HG02571 (cell line): ENCODE results near the gene OSTF1.

Experiments
- ATAC-seq: cut with Tn5 transposase; IDR thresholded peaks from one replicate; pipeline ENCODE4 v1.9.1; 2021; ENCODE audit warnings: mild to moderate bottlenecking, moderate library complexity; ENCODE audit not compliant: unreplicated experiment

OSTF1 gene

GRCh38 chr9:75087824-75088645 lies at the start of gene OSTF1, which contains the start of gene NMRK1:
Gene OSTF1 (plus strand): TSS chr9:75088514. CDS start chr9:75088693, 179 bp downstream.
Gene NMRK1 (minus strand): TSS chr9:75088155. CDS start chr9:75083115, 5,040 bp downstream.
- peak; percentile 81 for ATAC-seq

GRCh38 chr9:75039009-75039408 lies 49.3 kb upstream of the OSTF1 start:
- no peak for ATAC-seq

DNA sequence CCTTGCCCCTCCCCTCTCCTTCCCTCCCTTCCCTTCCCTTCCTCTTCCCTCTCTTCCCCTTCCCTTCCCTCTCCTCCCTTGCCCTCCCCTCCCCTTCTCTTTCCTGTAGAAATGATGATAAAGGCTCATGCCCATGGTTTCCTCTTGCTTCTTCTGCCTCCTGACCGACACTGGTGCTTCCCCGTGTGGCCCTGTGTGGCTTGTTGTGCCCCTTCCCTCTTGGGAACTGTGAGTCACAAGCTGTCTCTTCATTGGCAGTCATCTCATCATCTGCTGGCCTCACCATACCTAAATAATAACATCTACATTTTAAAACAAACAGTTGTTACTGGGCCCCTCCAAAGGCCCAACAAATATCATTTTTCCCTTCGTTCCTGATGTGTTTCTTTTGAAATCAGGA lies 48.5 kb upstream of the OSTF1 start:
- ATAC-seq, result no peak

DNA sequence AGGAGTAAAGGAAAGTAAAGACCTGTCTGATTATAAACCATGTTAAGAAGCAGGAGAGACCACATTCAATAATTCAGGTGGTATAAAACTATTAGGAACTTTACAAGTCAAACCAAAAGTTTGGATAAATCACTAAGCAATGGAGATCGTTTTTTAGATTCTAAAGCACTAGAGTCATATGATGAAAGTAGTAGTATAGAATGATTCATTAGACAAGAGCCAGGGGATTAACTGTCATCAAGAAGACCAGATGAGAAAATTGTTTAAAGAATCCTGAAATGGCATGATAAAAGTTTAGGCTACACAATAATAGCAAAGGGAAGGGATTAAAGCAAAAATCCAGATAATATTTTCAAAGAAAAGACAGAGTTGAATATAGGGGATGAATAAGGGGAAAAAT lies 47.3 kb upstream of the OSTF1 start:
- ATAC-seq, result no peak

DNA sequence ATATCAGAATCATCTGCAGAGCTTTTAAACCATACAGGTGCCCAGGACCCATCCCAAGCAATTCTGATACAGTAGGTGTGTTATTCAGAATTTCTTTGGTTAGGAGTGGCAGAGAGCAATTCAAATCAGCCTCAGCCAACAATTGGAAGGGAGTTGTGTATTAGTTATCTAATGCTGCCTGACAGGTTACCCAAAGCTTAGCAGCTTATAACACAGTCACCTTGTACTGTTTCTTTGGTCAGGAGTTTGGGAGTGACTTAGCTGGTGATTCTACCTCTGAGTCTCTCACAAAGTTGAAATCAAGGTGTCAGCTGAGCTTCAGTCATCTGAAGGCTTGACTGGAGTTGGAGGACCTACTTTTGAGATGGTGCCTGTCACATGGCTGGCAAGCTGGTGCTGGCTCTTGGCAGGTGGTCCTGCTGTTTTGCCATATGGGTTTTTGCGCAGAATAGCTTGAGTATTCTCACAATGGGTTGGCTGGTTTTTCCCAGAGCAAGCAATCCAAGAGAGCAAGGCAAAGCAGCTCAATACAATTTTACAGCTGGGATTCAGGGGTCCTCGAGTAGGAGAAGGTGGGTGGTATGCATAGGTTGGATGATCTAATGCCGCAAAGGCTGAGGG lies 41.5 kb upstream of the OSTF1 start:
- ATAC-seq, result no peak

DNA sequence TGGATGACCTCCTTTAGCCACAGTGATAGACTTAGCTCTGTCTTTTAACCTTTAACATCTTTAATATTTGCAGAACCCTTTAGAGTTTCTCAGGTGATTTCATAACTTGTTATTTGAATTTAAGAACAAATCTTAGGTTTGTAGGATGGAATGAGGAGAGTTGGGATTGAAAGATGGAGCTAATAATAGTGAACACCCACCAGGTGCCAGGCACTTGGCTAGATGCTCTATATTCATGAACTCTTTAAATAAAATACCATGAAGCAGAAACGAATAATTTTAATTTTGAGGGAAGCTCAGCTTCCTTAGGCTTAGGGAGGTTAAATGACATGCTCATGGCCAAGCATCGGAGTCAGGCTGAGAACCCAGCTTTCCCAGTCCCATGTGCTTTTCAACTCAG lies 40.8 kb upstream of the OSTF1 start:
- ATAC-seq, result no peak

GRCh38 chr9:75051285-75051684 lies 37.0 kb upstream of the OSTF1 start:
- no peak for ATAC-seq

- ATAC-seq, result peak; percentile 94
Observed at GRCh38 chr9:75053869-75054268, 34.4 kb upstream of the OSTF1 start.

DNA sequence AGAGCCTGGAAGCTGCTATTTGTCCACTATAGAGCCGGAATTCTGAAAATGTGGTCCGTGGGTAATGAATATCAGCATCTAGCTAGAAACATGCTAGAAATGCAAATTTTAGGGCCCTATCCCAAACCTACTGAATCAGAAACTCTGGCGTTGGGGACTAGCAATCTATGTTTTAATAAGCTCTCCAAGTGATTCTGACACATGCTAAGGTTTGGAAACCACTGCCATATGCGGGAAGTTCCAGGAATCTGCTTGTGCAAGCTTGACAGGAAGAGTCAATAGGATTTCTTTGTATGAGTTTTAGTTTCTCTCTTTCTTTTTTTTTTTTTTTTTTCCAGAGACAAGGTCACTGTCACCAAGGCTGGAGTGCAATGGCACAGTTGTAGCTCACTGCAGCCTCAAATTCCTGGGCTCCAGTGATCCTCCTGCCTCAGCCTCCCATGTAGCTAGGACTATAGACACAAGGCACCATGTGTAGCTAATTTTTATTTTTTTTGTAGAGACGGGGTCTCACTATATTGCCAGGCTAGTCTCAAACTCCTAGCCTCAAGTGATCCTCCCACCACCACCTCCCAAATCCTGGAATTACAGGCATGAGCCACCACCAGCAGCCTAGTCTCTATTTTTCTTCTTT lies 33.8 kb upstream of the OSTF1 start:
- no peak for ATAC-seq

GRCh38 chr9:75061169-75061568 lies 27.1 kb upstream of the OSTF1 start:
- no peak for ATAC-seq

- no peak for ATAC-seq
Observed at GRCh38 chr9:75063556-75064305, 24.6 kb upstream of the OSTF1 start.

DNA sequence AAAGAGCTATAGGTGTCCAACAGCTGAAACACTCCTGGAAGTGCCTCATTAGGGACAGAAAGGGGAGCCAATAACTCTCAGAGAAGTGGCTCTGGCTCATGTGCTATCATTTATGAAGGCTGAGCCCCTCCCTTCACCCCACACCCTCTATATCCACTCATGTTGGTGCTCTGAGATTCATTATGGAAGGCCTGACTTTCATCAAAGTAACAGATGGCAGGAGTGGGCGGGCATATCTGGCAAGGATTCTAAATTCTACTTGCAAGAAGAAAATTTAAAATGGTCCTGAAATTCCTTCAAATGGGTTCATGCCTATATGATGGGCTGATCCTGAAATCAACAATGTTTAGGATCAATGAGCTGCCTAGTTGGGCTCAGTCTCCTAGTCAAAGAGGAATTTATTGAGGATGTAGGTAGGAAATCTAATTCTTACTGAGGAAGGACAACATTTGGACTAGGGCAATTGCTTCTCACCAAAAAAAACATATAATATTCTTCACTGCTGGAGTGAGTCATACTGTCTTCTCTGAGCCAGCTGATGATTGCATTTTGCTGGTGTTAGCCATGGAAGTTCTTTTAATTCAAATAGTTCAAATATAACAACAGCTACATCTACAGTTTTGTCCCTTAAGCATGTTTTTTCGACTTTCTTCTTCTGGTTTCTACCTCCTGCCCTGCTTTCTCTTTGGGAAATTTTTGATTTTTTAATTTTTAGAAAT lies 23.8 kb upstream of the OSTF1 start:
- ATAC-seq, result no peak

DNA sequence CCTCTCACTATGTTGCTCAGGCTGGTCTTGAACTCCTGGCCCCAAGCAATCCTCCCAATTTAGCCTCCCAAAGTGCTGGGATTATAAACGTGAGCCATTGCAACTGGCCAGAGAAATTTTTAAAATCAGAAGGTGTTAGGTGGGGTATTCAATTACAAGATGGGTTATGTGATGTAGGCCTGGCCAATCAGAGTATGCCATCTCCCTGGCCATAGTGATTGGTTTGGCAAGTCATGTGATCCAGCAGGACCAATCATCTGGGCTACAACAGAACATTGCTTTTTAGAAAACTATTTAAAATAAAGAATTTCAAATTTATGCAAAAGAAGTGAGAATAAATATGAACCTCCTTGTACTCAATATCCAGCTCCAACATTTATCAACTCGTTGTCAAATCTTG lies 22.8 kb upstream of the OSTF1 start:
- no peak for ATAC-seq

- ATAC-seq, result no peak
Observed at GRCh38 chr9:75067894-75068293, 20.4 kb upstream of the OSTF1 start.

- ATAC-seq, result no peak
Observed at GRCh38 chr9:75069171-75069570, 19.1 kb upstream of the OSTF1 start.

DNA sequence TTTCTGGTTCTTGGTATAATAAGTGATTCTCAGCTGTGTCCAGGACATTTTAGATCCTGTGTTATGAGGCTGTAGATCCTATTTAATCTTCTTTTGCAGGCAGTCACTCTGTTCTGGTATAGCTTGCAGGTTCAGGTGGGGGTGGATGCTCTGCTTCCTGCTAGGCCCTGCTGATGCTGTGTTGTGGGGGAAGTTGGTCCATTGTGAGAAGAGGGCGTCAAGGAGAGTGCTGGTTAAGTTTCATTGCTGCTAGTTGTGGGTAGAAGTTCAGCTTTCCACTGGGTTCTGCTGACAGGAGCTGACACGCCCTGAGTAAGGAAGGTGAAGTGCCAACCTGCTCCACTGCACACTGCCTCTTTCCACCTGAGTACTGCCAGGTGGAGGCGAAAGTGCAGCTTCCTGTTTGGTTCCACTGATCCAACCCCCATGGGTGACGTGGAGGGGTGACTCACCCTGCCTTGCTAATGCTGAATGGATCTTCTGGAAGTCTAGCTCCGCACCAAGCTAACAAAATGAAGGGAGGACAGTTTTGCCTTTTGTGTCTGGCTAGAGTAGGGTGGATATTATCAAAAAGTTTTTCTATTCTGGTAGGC lies 16.7 kb upstream of the OSTF1 start:
- ATAC-seq, result no peak

- ATAC-seq, result no peak
Observed at GRCh38 chr9:75072895-75073294, 15.4 kb upstream of the OSTF1 start.

GRCh38 chr9:75081632-75082031 lies 6.7 kb upstream of the OSTF1 start:
- ATAC-seq, result no peak

DNA sequence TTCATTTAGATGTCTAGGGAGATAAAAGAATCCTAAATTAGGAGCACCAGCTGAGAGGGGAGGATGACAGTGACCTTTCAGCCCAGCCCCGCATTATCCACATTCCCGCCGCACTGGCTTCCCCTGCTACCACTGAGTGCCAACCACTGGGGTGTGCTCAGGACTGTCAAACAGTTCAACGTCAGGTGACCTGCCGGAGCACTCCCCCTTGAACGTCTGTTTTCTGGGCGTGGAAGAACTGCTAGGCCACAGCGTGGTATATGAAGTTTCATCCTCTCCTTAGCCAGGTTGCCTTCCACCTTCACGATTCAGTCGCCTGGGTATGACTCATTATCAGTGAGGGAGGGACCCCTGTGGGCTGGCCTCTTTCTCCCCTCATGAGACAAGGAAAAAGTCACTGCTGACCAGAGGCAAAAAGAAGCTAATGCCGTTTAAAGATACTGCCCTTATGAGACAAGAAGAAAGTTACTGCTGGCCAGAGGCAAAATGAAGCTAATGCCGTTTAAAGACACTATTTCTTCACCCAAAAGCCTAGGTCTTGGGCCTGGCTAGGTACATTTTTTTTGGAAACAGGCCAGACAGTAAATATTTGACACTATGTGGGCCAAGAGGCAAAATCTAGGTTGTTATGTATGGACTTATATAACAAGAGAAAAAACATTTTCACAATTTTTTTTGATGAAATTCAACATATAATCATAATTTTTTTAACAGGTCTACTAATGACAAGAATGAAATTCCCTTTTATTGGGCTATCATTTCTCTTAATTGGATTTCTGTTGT lies 4.9 kb upstream of the OSTF1 start:
- ATAC-seq, result no peak
